IMR-90 (cell line): ENCODE data around the gene MEIKIN. TPM values are rescaled to one million over a fixed set of nuclear protein-coding genes. Genes with fewer than 3 reads are reported as not detected.

Experiments used
- ATAC-seq: fragments of 200-7000 bp; cut with Tn5 transposase; 2 replicates; pipeline ENCODE4 v1.9.1; 2020; ENCODE audit warnings: low read depth, mild to moderate bottlenecking, moderate library complexity
- BruUV-seq: library from RNA; stranded (reverse); fragments of 400-500 nt; replicated peaks from 2 replicates; lab custom pipeline; 2021; lab: Mats Ljungman, UMichigan
- CTCF ChIA-PET: fragments of 300-600 bp; formaldehyde crosslinking; extraction: SDS; loops from one replicate; lab custom pipeline; 2021; ENCODE audit warnings: antibody characterized with exemption; lab: Yijun Ruan, JAX
- POLR2A ChIA-PET: fragments of 300-600 bp; sonication (Branson Sonifier 250); formaldehyde crosslinking; loops from one replicate; lab custom pipeline; 2022; ENCODE audit warnings: antibody characterized with exemption; ENCODE audit not compliant: unreplicated experiment; lab: Charles Lee
- DNase-seq: peaks from one replicate; pipeline ENCODE4 v3.0.0; 2013
- H2AFZ ChIP-seq: replicated peaks from 2 replicates; pipeline ENCODE3; 2013; ENCODE audit warnings: low read length, mild to moderate bottlenecking; ENCODE audit not compliant: poor library complexity
- H2AK5ac ChIP-seq: 2 replicates; pipeline ENCODE4 v1.6.1; 2013; ENCODE audit warnings: low read depth, low read length, inconsistent platforms
- H2AK9ac ChIP-seq: replicated peaks from 2 replicates; pipeline ENCODE3; 2013; ENCODE audit warnings: mild to moderate bottlenecking, low read depth, low read length, moderate library complexity; ENCODE audit not compliant: poor library complexity
- H2BK120ac ChIP-seq: 2 replicates; pipeline ENCODE4 v1.6.1; 2013; ENCODE audit warnings: low read depth, low read length, inconsistent platforms
- H2BK15ac ChIP-seq: 3 replicates; pipeline ENCODE4 v1.6.1; 2013; ENCODE audit warnings: low read depth, low read length, inconsistent platforms
- H2BK20ac ChIP-seq: 2 replicates; pipeline ENCODE4 v1.6.1; 2013; ENCODE audit warnings: low read depth, mild to moderate bottlenecking, inconsistent platforms, low read length, moderate library complexity
- H2BK5ac ChIP-seq: 2 replicates; pipeline ENCODE4 v1.6.1; 2013; ENCODE audit warnings: mild to moderate bottlenecking, low read depth, low read length, inconsistent platforms; ENCODE audit not compliant: poor library complexity, severe bottlenecking
- H3K14ac ChIP-seq: replicated peaks from 2 replicates; pipeline ENCODE4 v1.6.1; 2013; ENCODE audit warnings: low read depth, low read length, inconsistent platforms
- H3K18ac ChIP-seq: 2 replicates; pipeline ENCODE4 v1.6.1; 2013; ENCODE audit warnings: low read depth, low read length, control low read depth
- H3K23ac ChIP-seq: 2 replicates; pipeline ENCODE4 v1.6.1; 2013; ENCODE audit warnings: low read depth, low read length, inconsistent platforms
- H3K27ac ChIP-seq: 2 replicates; pipeline ENCODE4 v1.5.1; 2013; ENCODE audit warnings: mild to moderate bottlenecking, control low read depth, low read length; ENCODE audit not compliant: insufficient read depth
- H3K27me3 ChIP-seq: 2 replicates; pipeline ENCODE4 v1.6.1; 2013; ENCODE audit warnings: low read length; ENCODE audit not compliant: control insufficient read depth, insufficient read depth
- H3K36me3 ChIP-seq: 2 replicates; pipeline ENCODE4 v1.6.1; 2013; ENCODE audit warnings: low read length, mixed read lengths; ENCODE audit not compliant: control insufficient read depth, insufficient read depth
- H3K4ac ChIP-seq: 2 replicates; pipeline ENCODE4 v1.6.1; 2013; ENCODE audit warnings: low read depth, low read length, inconsistent platforms
- H3K4me1 ChIP-seq: 2 replicates; pipeline ENCODE4 v1.6.1; 2013; ENCODE audit warnings: low read length, mixed read lengths; ENCODE audit not compliant: control insufficient read depth, insufficient read depth
- H3K4me2 ChIP-seq: 2 replicates; pipeline ENCODE4 v1.6.1; 2013; ENCODE audit warnings: low read depth, mild to moderate bottlenecking, control low read depth, low read length, moderate library complexity
- H3K4me3 ChIP-seq: 2 replicates; pipeline ENCODE4 v1.5.1; 2013; ENCODE audit warnings: low read depth, mild to moderate bottlenecking, control low read depth, low read length, moderate library complexity; ENCODE audit not compliant: insufficient read depth
- H3K56ac ChIP-seq: 2 replicates; pipeline ENCODE4 v1.6.1; 2013; ENCODE audit warnings: low read length, inconsistent platforms; ENCODE audit not compliant: insufficient read depth; ENCODE audit errors: extremely low read depth
- H3K79me1 ChIP-seq, 2 experiments: 2 replicates each; pipeline ENCODE4 v1.6.1; 2013; ENCODE audit warnings: low read length in 2 of 2, inconsistent platforms in 1 of 2, low read depth in 1 of 2
- H3K9ac ChIP-seq: 2 replicates; pipeline ENCODE4 v1.6.1; 2013; ENCODE audit warnings: low read depth, low read length, control low read depth
- H3K9me1 ChIP-seq: 2 replicates; pipeline ENCODE4 v1.6.1; 2013; ENCODE audit warnings: low read length, inconsistent platforms; ENCODE audit not compliant: insufficient read depth
- H3K9me3 ChIP-seq: 2 replicates; pipeline ENCODE4 v1.6.1; 2013; ENCODE audit warnings: low read length; ENCODE audit not compliant: control insufficient read depth, insufficient read depth
- H4K20me1 ChIP-seq: 2 replicates; pipeline ENCODE4 v1.6.1; 2013; ENCODE audit warnings: low read length, inconsistent platforms; ENCODE audit not compliant: insufficient read depth
- H4K5ac ChIP-seq: 2 replicates; pipeline ENCODE4 v1.6.1; 2013; ENCODE audit warnings: mild to moderate bottlenecking, low read depth, low read length, control low read depth
- H4K8ac ChIP-seq, 2 experiments: 2 replicates each; pipeline ENCODE4 v1.6.1; 2013; ENCODE audit warnings: low read depth in 2 of 2, low read length in 2 of 2, control low read depth in 1 of 2, inconsistent platforms in 1 of 2
- H4K91ac ChIP-seq: 2 replicates; pipeline ENCODE4 v1.6.1; 2013; ENCODE audit warnings: low read depth, low read length, inconsistent platforms; ENCODE audit not compliant: insufficient read depth
- BHLHE40 ChIP-seq: fragments of 150-350 bp; IDR thresholded peaks from 2 replicates; pipeline ENCODE4 v1.6.1; 2016; ENCODE audit warnings: mild to moderate bottlenecking, low read depth, low read length
- CEBPB ChIP-seq: IDR thresholded peaks from 2 replicates; pipeline ENCODE4 v1.6.1; 2012; ENCODE audit warnings: low read depth, low read length, improper control_type of control experiment
- CHD1 ChIP-seq: IDR thresholded peaks from 2 replicates; pipeline ENCODE4 v1.6.1; 2012; ENCODE audit warnings: low read depth, low read length, improper control_type of control experiment
- MAFK ChIP-seq: IDR thresholded peaks from 2 replicates; pipeline ENCODE4 v1.6.1; 2012; ENCODE audit warnings: low read depth, low read length, improper control_type of control experiment
- MAZ ChIP-seq: IDR thresholded peaks from 2 replicates; pipeline ENCODE4 v1.6.1; 2012; ENCODE audit warnings: low read depth, mild to moderate bottlenecking, low read length, improper control_type of control experiment, moderate library complexity, borderline replicate concordance
- MXI1 ChIP-seq: IDR thresholded peaks from 2 replicates; pipeline ENCODE4 v1.6.1; 2012; ENCODE audit warnings: low read depth, mild to moderate bottlenecking, low read length, moderate library complexity, borderline replicate concordance
- POLR2A ChIP-seq: IDR thresholded peaks from 2 replicates; pipeline ENCODE4 v1.6.1; 2012; ENCODE audit warnings: mild to moderate bottlenecking, low read depth, low read length
- SMC3 ChIP-seq: fragments of 150-350 bp; IDR thresholded peaks from 2 replicates; pipeline ENCODE4 v1.6.1; 2016; ENCODE audit warnings: low read depth, mild to moderate bottlenecking, antibody characterized with exemption, low read length, moderate library complexity
- WGBS, 2 experiments: methylation state at CpG; one replicate each; pipeline versions ENCODE4 v1.1.5 to v1.1.7; 2013; ENCODE audit warnings: missing lambda C conversion rate in 2 of 2; ENCODE audit not compliant: insufficient read length in 1 of 2; ENCODE audit errors: extremely low coverage in 2 of 2; 5-methylcytosine and 5-hydroxymethylcytosine counted together
- dilution Hi-C: fragments of 300-500 bp; cut with HindIII; formaldehyde crosslinking; loops from one replicate; pipeline ENCODE4 v1.14.3; 2018; ENCODE audit warnings: low sequenced_read_pairs; ENCODE audit not compliant: unreplicated experiment
- in situ Hi-C: fragments of 300-500 bp; cut with MboI; formaldehyde crosslinking; loops from 3 replicates; pipeline ENCODE4 v1.14.3; 2019; ENCODE audit warnings: low sequenced_read_pairs, inconsistent platforms, mixed read lengths
- intact Hi-C: fragments of 100-400 bp; cut with micrococcal nuclease; formaldehyde crosslinking; loops from 2 replicates; pipeline ENCODE4 v1.10.0; 2022
- polyA plus RNA-seq, 3 experiments: library from polyadenylated mRNA; depleted of rRNA; stranded (reverse); fragments of >200 nt; gene quantifications; 2 replicates each; pipeline ENCODE4 v1.2.3, GENCODE V29; 2012; ENCODE audit warnings: low replicate concordance in 1 of 3
- total RNA-seq: library from RNA; depleted of rRNA; stranded (reverse); fragments of >200 nt; gene quantifications from 2 replicates; pipeline ENCODE4 v1.2.3, GENCODE V29; 2012
- TF ChIP-seq, protein P1 (sequence below): fragments of 150-350 bp; IDR thresholded peaks from 2 replicates; pipeline ENCODE4 v1.6.1; 2017; ENCODE audit warnings: mild to moderate bottlenecking, antibody characterized with exemption, low read length, low read depth

MEIKIN gene
- total and polyA plus RNA-seq, 2 of the 4 experiments (the other 2 are of a cell fraction) = not detected

DNA sequence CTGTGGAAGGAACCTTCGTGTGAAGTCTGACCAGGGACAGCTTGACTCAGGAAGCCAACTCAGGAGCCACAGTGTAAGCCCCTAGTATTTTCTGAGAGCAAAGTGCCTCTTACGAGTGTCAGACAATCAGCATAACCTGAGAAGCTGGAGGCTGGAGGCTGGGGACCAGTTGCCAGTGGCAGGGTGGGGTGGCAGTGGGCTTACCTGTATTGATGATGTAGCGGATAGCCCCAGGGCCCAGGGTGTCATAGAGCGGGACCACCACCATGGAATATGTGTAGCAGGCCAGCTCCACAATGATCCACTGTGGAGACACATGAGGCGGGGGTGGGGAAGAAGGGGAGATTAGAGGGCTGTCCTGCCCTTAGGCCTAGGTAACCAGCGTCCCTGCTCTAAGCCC lies 43.1 kb upstream of the MEIKIN start:
- Histone ChIP-seq H4K5ac (no peak overlapping the region), H3K27ac (no peak overlapping the region), H3K4me1 (no peaks in the 10 kb centered on the region), H3K14ac (no peak overlapping the region), H2AFZ (no peak overlapping the region), H2BK15ac (no peak overlapping the region), H3K9me1 (no peaks in the 10 kb centered on the region), H3K79me1 (no peaks in the 10 kb centered on the region), H3K27me3 (peaks cover 27% of the 10 kb centered on the region), H3K56ac (no peak overlapping the region), H4K20me1 (no peaks in the 10 kb centered on the region), H2AK5ac (no peak overlapping the region), H3K4me2 (no peak overlapping the region), H3K4ac (no peak overlapping the region), H2BK20ac (no peak overlapping the region), H3K4me3 (no peak overlapping the region), H2AK9ac (no peak overlapping the region), H2BK5ac (no peak overlapping the region), H3K18ac (no peak overlapping the region), H4K8ac (no peak overlapping the region), H3K9ac (no peak overlapping the region), H3K23ac (no peak overlapping the region), H4K91ac (no peak overlapping the region), H2BK120ac (no peak overlapping the region), H3K9me3 (no peaks in the 10 kb centered on the region), H3K36me3 (no peaks in the 10 kb centered on the region)
- intact Hi-C loops = no loop called here
- ChIA-PET POLR2A (no interaction called here), CTCF (no interaction called here)
- no TSS peak for BruUV-seq
- no peak for ATAC-seq
- dilution Hi-C loops = no loop called here
- in situ Hi-C loops = no loop called here
- WGBS, 2 experiments = 63% methylated on average over 2 of the region's 6 CpGs; no CpG with 5 or more reads in 1 of the 2 experiments
- TF ChIP-seq CHD1 (no peak), MAFK (no peak), CEBPB (no peak), SMC3 (no peak), MAZ (no peak), MXI1 (no peak), BHLHE40 (no peak), POLR2A (no peak)
- TF ChIP-seq, protein P1, sequence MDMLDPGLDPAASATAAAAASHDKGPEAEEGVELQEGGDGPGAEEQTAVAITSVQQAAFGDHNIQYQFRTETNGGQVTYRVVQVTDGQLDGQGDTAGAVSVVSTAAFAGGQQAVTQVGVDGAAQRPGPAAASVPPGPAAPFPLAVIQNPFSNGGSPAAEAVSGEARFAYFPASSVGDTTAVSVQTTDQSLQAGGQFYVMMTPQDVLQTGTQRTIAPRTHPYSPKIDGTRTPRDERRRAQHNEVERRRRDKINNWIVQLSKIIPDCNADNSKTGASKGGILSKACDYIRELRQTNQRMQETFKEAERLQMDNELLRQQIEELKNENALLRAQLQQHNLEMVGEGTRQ = no peak
- no peak for DNase-seq
